ENCODE measurements around the gene DLGAP1. TPM values are rescaled to one million over a fixed set of nuclear protein-coding genes. Genes with fewer than 3 reads are reported as not detected.
"Not testable (repeated sequence)": the region's sequence is repeated elsewhere in the genome, so short reads cannot be mapped to it uniquely, and the experiment has no call there.

The DLGAP1 gene
- total and polyA plus RNA-seq, 3 experiments from 2014 or later, result 0.07 to 0.46 TPM; not detected in 1

DNA sequence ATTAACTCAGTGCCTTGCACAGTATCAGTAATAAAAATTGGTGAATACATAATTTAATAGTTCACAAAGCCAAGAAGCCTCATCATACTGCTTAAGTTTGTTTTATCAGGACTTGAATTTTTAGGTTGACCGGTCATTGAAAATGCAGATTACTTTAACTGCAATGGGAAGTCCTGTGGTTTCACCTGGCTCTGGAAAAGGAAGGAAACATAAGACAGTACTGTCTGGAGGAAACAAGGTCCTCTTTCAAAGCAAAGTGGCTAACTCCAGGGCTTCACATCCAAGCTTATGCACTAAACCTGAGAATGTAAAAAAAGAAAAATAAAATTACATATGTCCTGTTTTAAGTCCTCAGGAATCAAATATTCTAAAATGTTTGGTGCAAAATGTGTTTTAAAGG is 119.7 kb downstream of the DLGAP1 start:
- Histone ChIP-seq H3K27ac (ENCODE audit: low read depth, low read length) (no peak overlapping the region), H3K27me3 (ENCODE audit: insufficient read depth, low read length, poor library complexity, severe bottlenecking) (no peaks in the 10 kb centered on the region), H3K4me1 (ENCODE audit: insufficient read depth, low read length) (no peaks in the 10 kb centered on the region), H3K36me3 (ENCODE audit: insufficient read depth, low read length) (no peaks in the 10 kb centered on the region), H3K9me3 (ENCODE audit: low read length) (no peaks in the 10 kb centered on the region), H3K4me3 (ENCODE audit: low read length) (no peak overlapping the region)
- ChIA-PET POLR2A (no interaction called here), CTCF (interaction anchor here (0.8 kb wide), 1 partner anchor 12 kb away, joined by 3 read pairs; no protein-coding TSS in a partner anchor)
- H3K4me3 Mint-ChIP-seq, result no peak overlapping the region
- H3K27ac Mint-ChIP-seq, result no peak overlapping the region
- no peaks in the 10 kb centered on the region for H3K4me1 Mint-ChIP-seq
- H3K36me3 Mint-ChIP-seq, result peaks cover 0 to 1% (median 0%) of the 10 kb centered on the region in 3 donors
- H3K9me3 Mint-ChIP-seq, result peaks cover 8 to 19% (median 17%) of the 10 kb centered on the region in 5 donors
- no peaks in the 10 kb centered on the region for H3K27me3 Mint-ChIP-seq
- DNase-seq, result no peak

DNA sequence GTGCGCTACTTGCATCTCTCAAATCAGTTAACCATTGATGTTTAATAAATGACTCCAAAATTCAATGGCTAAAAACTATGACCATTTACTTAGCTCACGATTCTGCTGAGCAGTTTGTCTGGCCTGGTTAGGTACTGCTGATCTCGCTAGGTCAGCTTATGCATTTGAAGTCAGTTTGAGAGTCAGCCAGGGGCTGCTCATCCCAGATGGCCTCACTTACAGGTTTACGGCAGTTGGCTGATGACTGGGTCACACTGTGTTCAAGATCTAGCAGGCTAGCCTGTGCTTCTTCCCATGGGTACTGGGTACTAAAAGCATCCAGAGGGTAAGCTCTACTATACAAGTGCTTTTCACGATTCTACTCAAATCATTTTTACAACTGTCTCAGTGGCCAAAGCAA is 122.1 kb downstream of the DLGAP1 start:
- Mint-ChIP-seq H3K36me3 (peaks cover 0 to 1% (median 0%) of the 10 kb centered on the region in 3 donors), H3K4me3 (no peak overlapping the region), H3K9me3 (peaks cover 10 to 22% (median 17%) of the 10 kb centered on the region in 5 donors), H3K27ac (no peak overlapping the region), H3K27me3 (no peaks in the 10 kb centered on the region), H3K4me1 (no peaks in the 10 kb centered on the region)
- POLR2A ChIA-PET, result no interaction called here
- Histone ChIP-seq H3K4me3 (ENCODE audit: low read length) (no peak overlapping the region), H3K27ac (ENCODE audit: low read depth, low read length) (no peak overlapping the region), H3K9me3 (ENCODE audit: low read length) (no peaks in the 10 kb centered on the region), H3K4me1 (ENCODE audit: insufficient read depth, low read length) (no peaks in the 10 kb centered on the region), H3K36me3 (ENCODE audit: insufficient read depth, low read length) (no peaks in the 10 kb centered on the region), H3K27me3 (ENCODE audit: insufficient read depth, low read length, poor library complexity, severe bottlenecking) (no peaks in the 10 kb centered on the region)
- no peak for DNase-seq
- CTCF ChIA-PET, result no interaction called here

DNA sequence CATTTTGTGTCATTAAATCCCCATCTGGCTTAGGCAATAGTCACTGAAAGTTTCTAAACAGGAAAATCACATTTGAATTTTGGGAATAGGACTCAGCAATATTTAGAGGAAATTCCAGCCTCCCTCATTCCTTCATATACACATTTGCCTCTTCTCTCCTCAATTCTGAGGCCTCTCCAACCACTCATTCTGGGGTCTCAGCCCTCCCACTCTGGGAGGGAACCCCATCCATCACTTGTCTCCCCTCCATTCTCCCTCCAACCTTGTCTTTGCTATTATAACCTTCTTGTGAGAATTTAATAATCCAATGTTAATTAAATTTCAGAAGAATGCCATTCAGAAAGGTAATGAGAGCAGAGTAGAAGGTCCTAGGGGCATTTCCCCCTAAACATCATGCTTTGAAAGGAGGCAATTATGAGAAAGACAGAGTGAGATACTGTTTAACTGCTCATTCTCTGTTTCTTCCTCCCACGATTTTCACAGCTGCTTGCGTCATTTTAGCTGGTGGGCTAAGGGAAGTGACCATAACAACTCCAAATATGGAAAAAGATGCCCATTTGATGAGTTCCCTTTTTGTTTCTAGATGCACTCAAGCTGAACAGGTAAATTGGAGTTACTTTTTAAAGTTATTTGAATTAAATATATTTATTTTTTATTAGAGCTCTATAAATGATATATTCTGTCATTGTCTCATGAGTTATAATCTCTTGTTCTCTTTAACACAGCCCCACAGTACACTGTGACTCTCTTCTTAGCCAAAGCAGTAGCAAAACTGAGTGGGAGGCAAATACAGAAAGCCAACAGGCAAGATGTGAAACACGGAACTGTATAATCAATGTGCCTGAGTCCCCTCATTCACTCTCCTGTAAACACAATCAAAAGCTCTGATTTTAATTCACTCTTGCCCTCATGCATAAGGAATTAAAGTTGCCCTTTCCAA is 135.1 kb downstream of the DLGAP1 start:
- H3K27me3 Mint-ChIP-seq, result no peaks in the 10 kb centered on the region
- Histone ChIP-seq H3K9me3 (ENCODE audit: low read length) (no peaks in the 10 kb centered on the region), H3K36me3 (ENCODE audit: insufficient read depth, low read length) (no peaks in the 10 kb centered on the region), H3K27ac (ENCODE audit: low read depth, low read length) (no peak overlapping the region), H3K4me3 (ENCODE audit: low read length) (no peak overlapping the region), H3K27me3 (ENCODE audit: insufficient read depth, low read length, poor library complexity, severe bottlenecking) (no peaks in the 10 kb centered on the region), H3K4me1 (ENCODE audit: insufficient read depth, low read length) (no peaks in the 10 kb centered on the region)
- no peak overlapping the region for H3K4me3 Mint-ChIP-seq
- no peak overlapping the region for H3K27ac Mint-ChIP-seq
- POLR2A ChIA-PET, result no interaction called here
- peaks cover 2 to 14% (median 5%) of the 10 kb centered on the region in 5 donors for H3K9me3 Mint-ChIP-seq
- CTCF ChIA-PET, result no interaction called here
- DNase-seq, result no peak
- H3K4me1 Mint-ChIP-seq, result no peaks in the 10 kb centered on the region
- H3K36me3 Mint-ChIP-seq, result no peaks in the 10 kb centered on the region

DNA sequence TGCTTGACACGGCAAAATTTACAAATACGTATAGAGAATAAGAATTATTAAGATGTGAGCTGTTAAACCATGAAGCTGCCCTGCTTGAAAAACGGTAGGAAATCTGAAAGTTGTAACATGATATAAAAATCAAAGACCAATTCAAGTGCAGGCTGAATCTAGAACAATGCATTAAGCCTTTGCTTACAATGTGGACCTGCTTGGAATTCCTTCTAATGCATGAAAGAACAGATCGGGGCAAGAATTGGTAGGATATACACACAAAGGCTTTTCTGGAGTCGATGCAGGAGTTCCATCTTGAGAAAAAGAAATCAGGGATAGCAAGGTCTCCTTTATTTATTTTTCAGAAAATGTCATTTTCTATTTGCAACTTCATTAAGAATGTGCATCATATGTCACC is 136.8 kb downstream of the DLGAP1 start:
- H3K4me3 ChIP-seq (ENCODE audit: low read length), result no peak overlapping the region
- no peaks in the 10 kb centered on the region for H3K36me3 Mint-ChIP-seq
- ChIA-PET POLR2A (no interaction called here), CTCF (no interaction called here)
- no peaks in the 10 kb centered on the region for H3K4me1 ChIP-seq (ENCODE audit: insufficient read depth, low read length)
- H3K4me1 Mint-ChIP-seq, result no peaks in the 10 kb centered on the region
- H3K4me3 Mint-ChIP-seq, result no peak overlapping the region
- peaks cover 0 to 14% (median 4%) of the 10 kb centered on the region in 5 donors for H3K9me3 Mint-ChIP-seq
- H3K27ac ChIP-seq (ENCODE audit: low read depth, low read length), result no peak overlapping the region
- no peak overlapping the region for H3K27ac Mint-ChIP-seq
- no peaks in the 10 kb centered on the region for H3K36me3 ChIP-seq (ENCODE audit: insufficient read depth, low read length)
- no peaks in the 10 kb centered on the region for H3K27me3 Mint-ChIP-seq
- H3K27me3 ChIP-seq (ENCODE audit: insufficient read depth, low read length, poor library complexity, severe bottlenecking), result no peaks in the 10 kb centered on the region
- H3K9me3 ChIP-seq (ENCODE audit: low read length), result no peaks in the 10 kb centered on the region
- DNase-seq, result no peak

DNA sequence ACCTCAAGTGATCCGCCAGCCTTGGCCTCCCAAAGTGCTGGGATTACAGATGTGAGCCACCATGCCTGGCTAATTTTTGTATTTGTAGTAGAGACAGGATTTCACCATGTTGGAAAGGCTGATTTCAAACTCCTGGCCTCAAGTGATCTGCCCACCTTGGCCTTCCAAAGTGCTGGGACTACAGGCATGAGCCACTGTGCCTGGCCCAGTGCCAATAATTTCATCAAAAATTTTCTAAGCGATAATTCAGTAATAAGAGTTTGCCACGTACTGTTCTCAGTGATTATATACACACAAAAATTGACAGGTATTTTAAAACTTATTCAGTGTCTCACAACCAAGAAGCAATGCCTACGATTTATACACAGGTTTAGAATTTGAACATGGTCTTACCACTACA is 143.2 kb downstream of the DLGAP1 start:
- POLR2A ChIA-PET; H3K36me3 ChIP-seq (ENCODE audit: insufficient read depth, low read length); H3K9me3 ChIP-seq (ENCODE audit: low read length); H3K4me1 Mint-ChIP-seq; H3K4me3 Mint-ChIP-seq; H3K4me3 ChIP-seq (ENCODE audit: low read length); H3K36me3 Mint-ChIP-seq; H3K27me3 ChIP-seq (ENCODE audit: insufficient read depth, low read length, poor library complexity, severe bottlenecking); DNase-seq; H3K4me1 ChIP-seq (ENCODE audit: insufficient read depth, low read length); CTCF ChIA-PET; H3K27ac ChIP-seq (ENCODE audit: low read depth, low read length); H3K27ac Mint-ChIP-seq; H3K27me3 Mint-ChIP-seq: not testable (repeated sequence)
- H3K9me3 Mint-ChIP-seq, result peaks cover 0 to 12% (median 0%) of the 10 kb centered on the region in 5 donors

DNA sequence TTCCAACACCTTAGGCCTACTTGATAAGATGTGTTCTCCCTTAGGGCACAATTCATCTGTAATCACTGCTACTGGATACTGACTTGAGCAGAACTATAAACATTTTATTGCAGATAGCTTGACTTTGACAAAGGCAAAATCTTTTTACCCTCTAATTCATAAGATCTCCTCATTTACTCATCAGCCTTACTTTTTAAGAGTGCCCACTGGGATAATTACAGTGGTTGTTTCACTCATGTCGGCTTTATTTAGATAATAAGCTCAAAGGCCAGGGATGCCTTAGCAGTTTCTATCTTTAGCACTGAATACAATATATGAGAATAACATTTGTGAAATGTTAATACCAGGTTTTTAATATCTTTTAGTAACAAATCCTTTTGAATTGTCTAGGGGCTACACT is 144.0 kb downstream of the DLGAP1 start:
- no peak for DNase-seq
- no peak overlapping the region for H3K27ac ChIP-seq (ENCODE audit: low read depth, low read length)
- no peaks in the 10 kb centered on the region for H3K27me3 ChIP-seq (ENCODE audit: insufficient read depth, low read length, poor library complexity, severe bottlenecking)
- no peaks in the 10 kb centered on the region for H3K36me3 ChIP-seq (ENCODE audit: insufficient read depth, low read length)
- no peaks in the 10 kb centered on the region for H3K27me3 Mint-ChIP-seq
- CTCF ChIA-PET, result no interaction called here
- no peaks in the 10 kb centered on the region for H3K9me3 ChIP-seq (ENCODE audit: low read length)
- POLR2A ChIA-PET, result no interaction called here
- H3K27ac Mint-ChIP-seq, result no peak overlapping the region
- H3K4me1 Mint-ChIP-seq, result no peaks in the 10 kb centered on the region
- no peak overlapping the region for H3K4me3 ChIP-seq (ENCODE audit: low read length)
- H3K36me3 Mint-ChIP-seq, result no peaks in the 10 kb centered on the region
- H3K4me1 ChIP-seq (ENCODE audit: insufficient read depth, low read length), result no peaks in the 10 kb centered on the region
- H3K9me3 Mint-ChIP-seq, result peaks cover 0 to 12% (median 0%) of the 10 kb centered on the region in 5 donors
- H3K4me3 Mint-ChIP-seq, result no peak overlapping the region

DNA sequence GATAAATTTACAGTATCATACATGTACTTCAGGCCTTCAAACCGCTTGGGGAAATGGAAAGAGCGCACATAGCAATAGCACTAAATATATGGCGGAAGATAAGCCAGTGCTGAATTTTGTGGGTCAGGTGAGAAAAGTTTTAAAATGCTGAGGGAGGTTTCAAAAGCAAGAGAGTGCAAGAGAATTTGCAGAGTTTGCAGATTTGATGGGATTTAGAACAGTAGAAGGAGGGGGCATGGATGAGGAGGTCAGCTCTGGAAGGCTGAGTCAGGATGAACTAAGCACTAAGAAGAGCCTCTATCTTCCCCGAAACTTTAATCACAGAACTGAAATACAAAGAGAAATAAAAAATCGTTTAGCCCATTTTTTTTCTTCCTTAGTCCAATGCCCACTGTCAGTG is 145.9 kb downstream of the DLGAP1 start:
- H3K4me3 ChIP-seq (ENCODE audit: low read length), result no peak overlapping the region
- H3K27me3 ChIP-seq (ENCODE audit: insufficient read depth, low read length, poor library complexity, severe bottlenecking), result no peaks in the 10 kb centered on the region
- no peaks in the 10 kb centered on the region for H3K27me3 Mint-ChIP-seq
- ChIA-PET CTCF (no interaction called here), POLR2A (no interaction called here)
- DNase-seq, result no peak
- H3K27ac ChIP-seq (ENCODE audit: low read depth, low read length), result no peak overlapping the region
- H3K9me3 ChIP-seq (ENCODE audit: low read length), result no peaks in the 10 kb centered on the region
- H3K36me3 Mint-ChIP-seq, result no peaks in the 10 kb centered on the region
- H3K36me3 ChIP-seq (ENCODE audit: insufficient read depth, low read length), result no peaks in the 10 kb centered on the region
- no peak overlapping the region for H3K4me3 Mint-ChIP-seq
- H3K4me1 Mint-ChIP-seq, result no peaks in the 10 kb centered on the region
- no peaks in the 10 kb centered on the region for H3K4me1 ChIP-seq (ENCODE audit: insufficient read depth, low read length)
- H3K9me3 Mint-ChIP-seq, result peaks cover 1 to 12% (median 2%) of the 10 kb centered on the region in 5 donors
- H3K27ac Mint-ChIP-seq, result no peak overlapping the region

DNA sequence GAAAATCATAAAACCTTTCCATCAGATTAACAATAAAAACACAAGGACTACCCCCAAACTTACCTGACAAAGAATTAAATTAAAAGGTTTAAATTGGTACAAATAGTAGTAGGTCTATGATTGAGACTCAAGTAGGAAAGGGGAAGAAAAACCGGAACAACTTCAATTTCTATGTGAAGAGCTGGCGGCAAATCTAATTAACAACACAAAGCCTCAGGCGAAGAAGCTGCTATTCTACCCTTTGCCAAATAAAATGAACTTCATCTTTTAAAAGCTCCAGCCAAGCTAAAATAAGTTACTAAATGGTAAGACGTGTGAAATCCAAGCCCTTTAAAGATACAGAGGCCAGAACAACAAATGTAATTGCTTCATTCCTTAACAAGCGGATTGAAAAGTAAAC is 146.5 kb downstream of the DLGAP1 start:
- no peak for DNase-seq
- Histone ChIP-seq H3K9me3 (ENCODE audit: low read length) (no peaks in the 10 kb centered on the region), H3K27ac (ENCODE audit: low read depth, low read length) (no peak overlapping the region), H3K4me3 (ENCODE audit: low read length) (no peak overlapping the region), H3K27me3 (ENCODE audit: insufficient read depth, low read length, poor library complexity, severe bottlenecking) (no peaks in the 10 kb centered on the region), H3K4me1 (ENCODE audit: insufficient read depth, low read length) (no peaks in the 10 kb centered on the region), H3K36me3 (ENCODE audit: insufficient read depth, low read length) (no peaks in the 10 kb centered on the region)
- ChIA-PET POLR2A (no interaction called here), CTCF (no interaction called here)
- Mint-ChIP-seq H3K4me3 (no peak overlapping the region), H3K27me3 (no peaks in the 10 kb centered on the region), H3K27ac (no peak overlapping the region), H3K9me3 (peaks cover 1 to 12% (median 4%) of the 10 kb centered on the region in 5 donors), H3K36me3 (no peaks in the 10 kb centered on the region), H3K4me1 (no peaks in the 10 kb centered on the region)

Measured in CD8-positive, alpha-beta memory T cell (primary cell).